Transverse colon (tissue), 3 donors: ENCODE measurements around the gene PKMYT1.

Experiments
- EP300 ChIP-seq: sonication (generic); formaldehyde crosslinking; IDR thresholded peaks from one replicate; pipeline ENCODE4 v1.6.1; 2017; ENCODE audit warnings: antibody characterized with exemption, low read depth
- TF ChIP-seq, protein P1 (sequence below), 5 experiments: fragments of 200-600 bp in 3 of 5; fragments of 450-650 bp in 2 of 5; sonication (generic) in 3 of 5; IDR thresholded peaks; 1 replicate in 2 of 5; 2 replicates in 3 of 5; pipeline ENCODE4 v1.5.1; 2016 to 2017; ENCODE audit warnings: antibody characterized with exemption in 5 of 5, inconsistent platforms in 3 of 5, mild to moderate bottlenecking in 2 of 5, moderate library complexity in 1 of 5

DNA sequence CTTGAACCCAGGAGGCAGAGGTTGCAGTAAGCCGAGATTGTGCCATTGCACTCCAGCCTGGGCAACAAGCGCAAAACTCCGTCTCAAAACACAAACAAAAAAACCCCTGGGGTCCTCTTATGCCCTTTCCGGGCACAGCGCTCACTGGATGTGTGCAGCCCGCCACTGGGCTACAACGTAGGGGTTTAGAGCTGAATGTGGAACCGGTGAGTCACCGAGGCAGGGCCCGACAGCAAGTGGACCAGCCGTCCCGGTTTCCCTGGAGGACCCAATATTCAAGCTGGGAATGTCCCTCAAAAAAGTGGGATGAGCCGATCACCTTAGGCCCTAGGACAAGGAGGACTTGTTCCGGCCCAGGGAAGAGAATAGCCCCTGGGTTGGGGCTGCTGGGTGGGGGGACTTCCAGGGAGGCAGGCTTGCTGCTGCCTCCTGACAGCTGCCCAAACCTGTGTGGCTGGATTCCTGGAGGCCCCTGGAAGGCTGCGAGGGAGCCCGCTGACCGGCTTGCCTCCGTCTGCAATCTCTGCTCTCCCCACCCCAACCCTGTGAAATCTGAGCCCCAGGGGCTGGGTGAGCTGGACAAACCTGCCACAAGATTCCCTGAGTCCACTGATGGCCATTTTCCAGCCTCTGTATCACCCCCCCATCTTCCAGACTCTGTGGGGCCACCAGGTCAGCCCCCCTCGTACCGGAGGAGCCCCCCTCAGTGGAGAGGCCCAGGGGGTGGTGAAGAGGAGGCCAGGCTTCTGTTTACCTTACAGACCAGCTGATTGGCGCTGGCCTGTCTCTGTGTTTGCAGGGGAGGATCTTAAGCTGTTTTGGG, 29.5 kb upstream of the PKMYT1 start:
- no peak for TF ChIP-seq EP300
- TF ChIP-seq, protein P1, sequence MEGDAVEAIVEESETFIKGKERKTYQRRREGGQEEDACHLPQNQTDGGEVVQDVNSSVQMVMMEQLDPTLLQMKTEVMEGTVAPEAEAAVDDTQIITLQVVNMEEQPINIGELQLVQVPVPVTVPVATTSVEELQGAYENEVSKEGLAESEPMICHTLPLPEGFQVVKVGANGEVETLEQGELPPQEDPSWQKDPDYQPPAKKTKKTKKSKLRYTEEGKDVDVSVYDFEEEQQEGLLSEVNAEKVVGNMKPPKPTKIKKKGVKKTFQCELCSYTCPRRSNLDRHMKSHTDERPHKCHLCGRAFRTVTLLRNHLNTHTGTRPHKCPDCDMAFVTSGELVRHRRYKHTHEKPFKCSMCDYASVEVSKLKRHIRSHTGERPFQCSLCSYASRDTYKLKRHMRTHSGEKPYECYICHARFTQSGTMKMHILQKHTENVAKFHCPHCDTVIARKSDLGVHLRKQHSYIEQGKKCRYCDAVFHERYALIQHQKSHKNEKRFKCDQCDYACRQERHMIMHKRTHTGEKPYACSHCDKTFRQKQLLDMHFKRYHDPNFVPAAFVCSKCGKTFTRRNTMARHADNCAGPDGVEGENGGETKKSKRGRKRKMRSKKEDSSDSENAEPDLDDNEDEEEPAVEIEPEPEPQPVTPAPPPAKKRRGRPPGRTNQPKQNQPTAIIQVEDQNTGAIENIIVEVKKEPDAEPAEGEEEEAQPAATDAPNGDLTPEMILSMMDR (IDR thresholded peaks at IDR 0.05) = no peak
